Ovary (tissue), 3 donors: ENCODE data around the gene ZNF800.

Source experiments
- EP300 ChIP-seq: sonication (generic); formaldehyde crosslinking; IDR thresholded peaks from one replicate; pipeline ENCODE4 v1.6.1; 2017; ENCODE audit warnings: antibody characterized with exemption
- POLR2A ChIP-seq: fragments of 450-650 bp; IDR thresholded peaks from one replicate; pipeline ENCODE4 v1.6.1; 2017; ENCODE audit warnings: antibody characterized with exemption, mild to moderate bottlenecking, moderate library complexity
- TF ChIP-seq, protein P1 (sequence below), 3 donors: fragments of 450-650 bp in 2 of 3; fragments of 200-600 bp in 1 of 3; IDR thresholded peaks; one replicate each; pipeline versions ENCODE4 v1.5.1 to v1.8.0; 2016 to 2022; ENCODE audit warnings: antibody characterized with exemption in 3 of 3, mild to moderate bottlenecking in 1 of 3
- donor health status: DM: no; HTN: no; CAD: no.

DNA sequence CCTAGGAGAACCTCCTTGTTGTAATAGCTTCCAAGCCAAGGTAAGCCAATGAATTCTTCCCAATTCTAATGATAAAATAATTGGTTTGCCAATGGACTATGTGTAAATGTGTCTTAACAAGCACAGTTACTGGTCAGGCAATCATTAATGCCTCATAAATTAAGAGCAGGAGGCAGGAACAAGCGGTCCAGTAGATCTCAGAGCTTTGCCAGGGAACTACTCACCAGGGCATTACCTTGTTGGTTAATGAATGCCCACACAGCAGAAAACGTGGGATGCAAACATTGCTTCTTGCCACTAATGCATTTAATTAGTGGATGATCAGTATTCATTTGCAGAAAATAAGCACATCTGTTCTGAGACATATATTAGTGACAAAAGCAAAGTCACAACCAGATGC is 26.7 kb upstream of the ZNF800 start:
- TF ChIP-seq, protein P1, sequence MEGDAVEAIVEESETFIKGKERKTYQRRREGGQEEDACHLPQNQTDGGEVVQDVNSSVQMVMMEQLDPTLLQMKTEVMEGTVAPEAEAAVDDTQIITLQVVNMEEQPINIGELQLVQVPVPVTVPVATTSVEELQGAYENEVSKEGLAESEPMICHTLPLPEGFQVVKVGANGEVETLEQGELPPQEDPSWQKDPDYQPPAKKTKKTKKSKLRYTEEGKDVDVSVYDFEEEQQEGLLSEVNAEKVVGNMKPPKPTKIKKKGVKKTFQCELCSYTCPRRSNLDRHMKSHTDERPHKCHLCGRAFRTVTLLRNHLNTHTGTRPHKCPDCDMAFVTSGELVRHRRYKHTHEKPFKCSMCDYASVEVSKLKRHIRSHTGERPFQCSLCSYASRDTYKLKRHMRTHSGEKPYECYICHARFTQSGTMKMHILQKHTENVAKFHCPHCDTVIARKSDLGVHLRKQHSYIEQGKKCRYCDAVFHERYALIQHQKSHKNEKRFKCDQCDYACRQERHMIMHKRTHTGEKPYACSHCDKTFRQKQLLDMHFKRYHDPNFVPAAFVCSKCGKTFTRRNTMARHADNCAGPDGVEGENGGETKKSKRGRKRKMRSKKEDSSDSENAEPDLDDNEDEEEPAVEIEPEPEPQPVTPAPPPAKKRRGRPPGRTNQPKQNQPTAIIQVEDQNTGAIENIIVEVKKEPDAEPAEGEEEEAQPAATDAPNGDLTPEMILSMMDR (IDR thresholded peaks at IDR 0.05): no peak
- no peak for TF ChIP-seq POLR2A
- TF ChIP-seq EP300: no peak
